ENCODE measurements around the gene PPP1R13B.

Gene PPP1R13B

GRCh38 chr14:103881268-103882201 is 34.2 kb upstream of the PPP1R13B start:
- DNase-seq (ENCODE audit: low spot score), result no peak

GRCh38 chr14:103880348-103881267 is 33.2 kb upstream of the PPP1R13B start:
- DNase-seq (ENCODE audit: low spot score), result no peak

GRCh38 chr14:103879570-103880347 is 32.4 kb upstream of the PPP1R13B start:
- peak; percentile 93 for DNase-seq (ENCODE audit: low spot score)

- no peak for DNase-seq (ENCODE audit: low spot score)
Measured at GRCh38 chr14:103879118-103879569, 31.8 kb upstream of the PPP1R13B start.

- no peak for DNase-seq (ENCODE audit: low spot score)
Measured at GRCh38 chr14:103878180-103878579, 30.8 kb upstream of the PPP1R13B start.

- no peak for DNase-seq (ENCODE audit: low spot score)
Measured at GRCh38 chr14:103875010-103875409, 27.6 kb upstream of the PPP1R13B start.

GRCh38 chr14:103872481-103873113 is 25.2 kb upstream of the PPP1R13B start:
- no peak for DNase-seq (ENCODE audit: low spot score)

- DNase-seq (ENCODE audit: low spot score), result no peak
Measured at GRCh38 chr14:103871596-103872480, 24.5 kb upstream of the PPP1R13B start.

- DNase-seq (ENCODE audit: low spot score), result no peak
Measured at GRCh38 chr14:103870891-103871595, 23.7 kb upstream of the PPP1R13B start.

- DNase-seq (ENCODE audit: low spot score), result no peak
Measured at GRCh38 chr14:103870144-103870876, 22.9 kb upstream of the PPP1R13B start.

- DNase-seq (ENCODE audit: low spot score), result no peak
Measured at GRCh38 chr14:103869406-103870143, 22.2 kb upstream of the PPP1R13B start.

GRCh38 chr14:103868242-103868897 is 21.0 kb upstream of the PPP1R13B start:
- DNase-seq (ENCODE audit: low spot score), result no peak

- peak; percentile 29 for DNase-seq (ENCODE audit: low spot score)
Measured at GRCh38 chr14:103867523-103867953, 20.2 kb upstream of the PPP1R13B start.

- no peak for DNase-seq (ENCODE audit: low spot score)
Measured at GRCh38 chr14:103867020-103867419, 19.6 kb upstream of the PPP1R13B start.

- no peak for DNase-seq (ENCODE audit: low spot score)
Measured at GRCh38 chr14:103863245-103863644, 15.9 kb upstream of the PPP1R13B start.

- no peak for DNase-seq (ENCODE audit: low spot score)
Measured at GRCh38 chr14:103862393-103862782, 15.0 kb upstream of the PPP1R13B start.
